Hippocampal formation (tissue), 2 donors: ENCODE results near the gene ZNF583.

Source experiments
- DNase-seq, 2 donors: peaks; one replicate each; lab custom pipeline; 2025; lab: John Stamatoyannopoulos, UW

ZNF583 gene

GRCh38 chr19:56403764-56404704 lies at the start of gene ZNF583:
TSS of gene ZNF583 (plus strand) at chr19:56404332. CDS start at chr19:56407115, 2,783 bp downstream.
- DNase-seq, result peak; percentile 88 to 93

GRCh38 chr19:56355517-56355916 lies 48.6 kb upstream of the ZNF583 start:
- no peak for DNase-seq

GRCh38 chr19:56356944-56357343 lies 47.2 kb upstream of the ZNF583 start:
- no peak for DNase-seq

- no peak for DNase-seq
Measured at GRCh38 chr19:56360841-56361240, 43.3 kb upstream of the ZNF583 start.

DNA sequence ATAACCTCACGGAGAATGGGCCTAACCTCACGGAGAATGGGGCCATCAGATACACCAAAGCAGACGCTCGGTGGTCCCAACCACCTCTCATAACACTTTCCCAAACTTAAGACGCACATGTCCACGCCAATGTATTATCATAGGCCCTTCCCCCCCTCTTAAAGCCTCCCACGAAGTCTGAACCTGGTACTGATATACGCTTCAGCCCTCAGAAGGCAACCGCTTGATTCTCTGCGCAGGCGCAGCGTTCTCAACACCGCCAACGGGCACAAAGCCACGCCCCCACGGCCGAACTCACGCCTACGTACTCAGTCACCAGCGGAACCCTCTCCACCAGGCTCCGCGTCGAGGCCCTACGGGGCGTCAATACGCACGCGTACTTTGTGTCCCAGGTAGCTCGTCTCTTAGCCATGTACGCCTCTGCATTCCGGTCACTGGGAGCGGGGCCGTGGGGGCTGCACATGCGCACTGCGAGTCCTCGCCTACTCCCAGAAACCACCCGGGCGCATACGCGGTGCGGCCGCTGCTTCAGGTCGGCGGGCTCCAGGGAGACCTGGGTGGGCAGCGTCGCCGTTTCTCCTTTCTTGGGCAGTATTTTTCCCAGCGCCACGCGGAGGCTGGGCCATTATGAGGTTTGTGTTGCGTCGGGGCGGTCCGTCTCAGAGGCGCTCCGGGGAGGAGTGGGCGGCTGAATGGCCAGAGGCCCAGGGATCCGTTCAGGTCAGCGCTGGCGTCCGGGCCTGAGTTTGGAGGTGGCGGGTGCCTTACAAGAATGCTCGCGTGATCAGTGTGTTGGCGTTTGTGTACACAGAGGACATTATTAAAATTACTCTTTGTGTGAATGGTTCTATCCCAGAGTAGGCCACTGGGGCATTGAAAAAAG lies 36.1 kb upstream of the ZNF583 start:
- peak; percentile 67 to 75 for DNase-seq

DNA sequence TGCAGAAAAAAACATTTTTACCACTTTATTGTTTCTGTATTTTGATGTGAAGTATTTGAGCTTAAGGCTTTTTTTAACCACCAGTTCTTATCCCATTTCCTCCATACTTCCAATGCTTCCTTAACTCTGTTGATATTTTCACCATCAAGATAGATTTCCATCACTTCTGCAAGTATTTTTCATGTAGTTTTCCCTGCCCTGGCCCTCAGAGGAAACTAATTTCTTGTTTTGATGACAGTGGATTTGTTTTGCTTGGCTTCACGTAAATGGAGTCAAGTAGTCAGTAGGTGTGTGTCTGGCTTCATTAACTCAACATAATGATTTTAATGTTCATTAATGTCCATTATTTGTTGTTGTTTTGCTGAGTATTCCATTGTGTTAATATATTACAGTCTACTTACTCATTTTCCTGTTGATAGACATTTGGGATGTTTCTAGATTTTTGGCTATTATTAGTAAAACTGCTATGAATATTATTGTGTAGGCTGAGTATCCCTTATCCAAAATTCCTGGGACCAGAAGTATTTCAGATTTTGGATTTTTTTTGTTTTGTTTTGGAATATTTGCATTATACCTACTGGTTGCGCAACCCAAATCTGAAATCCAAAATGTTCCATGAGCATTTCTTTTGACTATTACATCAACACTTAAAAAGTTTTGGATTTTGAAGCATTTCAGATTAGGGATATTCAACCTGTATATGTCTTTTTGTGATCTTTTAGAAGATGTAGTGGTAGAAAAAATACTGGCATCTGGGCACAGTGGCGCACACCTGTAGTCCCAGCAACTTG lies 34.1 kb upstream of the ZNF583 start:
- DNase-seq, result no peak

GRCh38 chr19:56372281-56372680 lies 31.9 kb upstream of the ZNF583 start:
- no peak for DNase-seq

GRCh38 chr19:56377105-56377924 lies 26.8 kb upstream of the ZNF583 start:
- no peak for DNase-seq

DNA sequence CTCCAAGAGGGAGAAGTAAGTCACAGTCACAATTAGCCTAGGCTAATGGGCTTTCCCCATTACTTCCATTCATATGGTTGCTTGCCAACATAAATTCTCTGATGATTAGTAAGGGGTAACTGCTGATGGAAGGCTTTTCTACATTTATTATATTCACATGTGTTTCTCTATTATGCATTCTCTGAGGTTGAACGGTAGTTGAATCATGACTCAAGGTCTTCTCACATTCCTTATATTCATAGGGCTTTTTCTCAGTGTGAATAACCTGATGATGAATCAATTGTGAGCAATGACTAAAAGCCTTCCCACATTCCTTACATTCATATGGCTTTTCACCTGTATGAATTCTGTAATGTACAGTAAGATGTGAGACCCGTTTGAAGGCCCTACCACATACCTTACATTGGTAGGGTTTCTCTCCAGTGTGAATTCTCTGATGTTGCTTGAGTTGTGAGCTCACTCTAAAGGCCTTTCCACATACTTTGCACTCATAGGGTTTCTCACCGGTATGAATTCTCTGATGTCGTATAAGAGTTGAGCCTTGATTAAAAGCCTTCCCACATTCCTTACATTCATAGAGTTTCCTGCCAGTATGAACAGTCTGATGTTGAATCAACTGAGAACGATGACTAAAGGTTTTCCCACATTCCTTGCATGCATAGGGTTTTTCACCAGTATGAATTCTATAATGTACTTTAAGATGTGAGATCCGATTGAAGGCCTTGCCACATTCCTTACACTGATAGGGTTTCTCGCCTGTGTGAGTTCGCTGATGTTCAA lies 20.1 kb upstream of the ZNF583 start:
- no peak for DNase-seq

DNA sequence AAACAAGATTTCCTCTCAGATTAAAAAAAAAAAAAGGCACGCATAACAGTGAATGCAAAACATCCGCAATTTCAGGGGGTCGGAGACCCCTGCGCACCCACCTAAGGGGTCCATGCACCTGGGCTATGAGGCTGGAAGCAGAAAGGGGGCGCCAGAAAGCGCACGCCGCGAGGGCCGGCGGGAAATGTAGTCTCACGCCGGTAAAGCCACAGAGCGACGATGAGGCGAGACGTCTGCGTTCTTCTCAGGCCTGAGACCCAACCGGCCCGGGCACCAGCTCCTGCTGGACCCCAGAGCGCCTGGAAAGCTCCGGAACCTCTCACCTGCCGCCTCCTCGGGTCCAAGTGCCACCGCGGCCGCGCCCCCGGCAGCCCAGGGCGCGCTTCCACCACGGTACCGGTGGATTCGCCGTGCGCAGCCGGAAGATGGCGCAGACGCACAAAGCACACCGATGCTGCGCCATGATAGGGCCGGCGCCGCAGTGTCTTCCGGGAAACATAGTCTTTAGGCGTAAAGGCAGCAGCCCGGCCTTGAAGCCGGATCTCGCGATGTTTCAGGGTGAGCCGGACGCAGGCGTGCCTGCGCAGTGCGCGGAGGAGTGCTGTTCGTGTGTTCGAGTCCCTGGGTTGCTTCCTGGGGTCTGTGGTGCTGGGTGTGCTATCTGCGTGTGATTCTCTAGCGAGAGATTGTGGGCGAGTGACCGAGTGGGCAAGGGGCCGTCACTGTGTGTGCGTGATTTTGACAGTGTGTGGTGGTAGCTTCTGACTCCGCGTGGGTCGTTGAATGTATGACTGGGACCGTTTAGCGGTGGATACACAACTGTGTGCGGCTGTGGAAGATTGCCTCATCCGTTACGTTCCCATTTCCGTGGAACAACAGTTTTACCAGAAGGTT lies 10.8 kb upstream of the ZNF583 start, which contains the start of gene ZNF582:
Gene ZNF582 (minus strand): TSS at position 416 of the 894 bp plus-strand sequence. CDS start 1,782 bp downstream, outside the sequence.
- peak; percentile 90 to 94 for DNase-seq

DNA sequence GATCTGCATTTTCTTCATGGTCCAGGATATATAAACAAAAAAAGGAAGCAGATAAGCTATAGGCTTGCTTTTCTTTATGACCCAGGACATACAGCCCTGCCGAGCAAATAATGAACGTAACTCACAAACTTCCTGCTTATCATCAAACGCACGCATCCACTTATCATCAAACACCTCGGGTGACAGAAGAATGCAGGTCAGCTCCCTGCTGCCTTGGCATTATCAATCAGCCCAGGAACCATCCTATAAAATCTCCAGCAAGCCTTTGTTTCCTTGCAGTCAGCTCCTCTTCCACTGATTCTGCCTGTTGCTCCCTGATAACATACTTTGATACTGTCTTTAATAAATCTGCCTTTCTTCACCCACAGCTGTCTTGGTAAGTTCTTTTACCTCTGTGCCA lies 5.3 kb upstream of the ZNF583 start:
- no peak for DNase-seq

GRCh38 chr19:56400485-56400884 lies 3.6 kb upstream of the ZNF583 start:
- DNase-seq, result no peak

DNA sequence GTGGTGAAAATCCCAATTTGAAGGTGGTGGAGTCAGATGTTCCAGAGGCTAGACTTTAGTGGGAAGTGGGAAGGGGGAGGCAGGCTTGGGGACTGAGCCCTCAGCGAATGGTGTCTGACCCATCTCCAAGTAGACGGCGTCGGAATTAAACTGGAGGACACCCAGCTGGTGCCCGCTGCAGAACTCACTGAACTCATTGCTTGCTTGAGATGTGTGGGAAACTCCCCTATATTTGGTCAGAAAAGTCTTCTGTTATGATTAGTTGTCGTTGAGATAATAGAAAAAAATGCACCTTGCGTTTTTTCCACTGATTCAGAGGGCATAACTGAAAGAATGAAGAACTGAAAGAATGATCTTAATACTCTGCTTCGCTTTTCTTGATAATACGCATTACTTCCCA lies 871 bp upstream of the ZNF583 start:
- no peak for DNase-seq

GRCh38 chr19:56404705-56405056 lies 549 bp downstream of the ZNF583 start:
- DNase-seq, result no peak

DNA sequence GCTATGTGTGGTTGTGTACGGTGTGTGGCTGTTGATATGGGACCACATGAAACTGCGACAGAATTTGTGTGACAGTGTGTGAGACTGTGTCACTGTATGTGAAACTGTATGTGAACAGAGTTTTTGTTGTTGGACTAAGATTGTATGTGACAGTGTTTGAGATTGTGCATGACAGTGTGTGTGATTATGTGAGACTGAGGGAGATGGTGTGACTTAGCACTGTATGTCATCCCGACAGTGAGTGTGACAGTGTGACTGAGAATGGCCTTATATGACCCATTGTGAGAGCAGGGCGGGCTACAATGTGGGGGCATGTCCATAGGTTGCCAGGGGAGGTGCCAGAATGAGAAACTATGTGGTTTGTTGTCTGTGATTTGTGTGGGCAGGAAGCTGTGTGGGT lies 930 bp downstream of the ZNF583 start:
- no peak for DNase-seq

DNA sequence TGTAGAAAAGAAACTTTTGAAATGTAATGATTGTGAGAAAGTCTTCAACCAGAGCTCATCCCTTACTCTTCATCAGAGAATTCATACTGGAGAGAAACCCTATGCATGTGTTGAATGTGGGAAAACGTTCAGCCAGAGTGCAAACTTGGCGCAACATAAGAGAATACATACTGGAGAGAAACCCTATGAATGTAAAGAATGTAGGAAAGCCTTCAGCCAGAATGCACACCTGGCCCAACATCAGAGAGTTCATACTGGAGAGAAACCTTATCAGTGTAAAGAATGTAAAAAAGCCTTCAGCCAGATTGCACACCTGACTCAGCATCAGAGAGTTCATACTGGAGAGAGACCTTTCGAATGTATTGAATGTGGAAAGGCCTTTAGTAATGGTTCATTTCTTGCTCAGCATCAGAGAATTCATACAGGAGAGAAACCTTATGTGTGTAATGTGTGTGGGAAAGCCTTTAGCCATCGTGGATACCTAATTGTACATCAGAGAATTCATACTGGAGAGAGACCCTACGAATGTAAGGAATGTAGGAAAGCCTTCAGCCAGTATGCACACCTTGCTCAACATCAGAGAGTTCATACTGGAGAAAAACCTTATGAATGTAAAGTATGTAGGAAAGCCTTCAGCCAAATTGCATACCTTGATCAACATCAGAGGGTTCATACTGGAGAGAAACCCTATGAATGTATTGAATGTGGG lies 19.3 kb downstream of the ZNF583 start:
- DNase-seq, result no peak

DNA sequence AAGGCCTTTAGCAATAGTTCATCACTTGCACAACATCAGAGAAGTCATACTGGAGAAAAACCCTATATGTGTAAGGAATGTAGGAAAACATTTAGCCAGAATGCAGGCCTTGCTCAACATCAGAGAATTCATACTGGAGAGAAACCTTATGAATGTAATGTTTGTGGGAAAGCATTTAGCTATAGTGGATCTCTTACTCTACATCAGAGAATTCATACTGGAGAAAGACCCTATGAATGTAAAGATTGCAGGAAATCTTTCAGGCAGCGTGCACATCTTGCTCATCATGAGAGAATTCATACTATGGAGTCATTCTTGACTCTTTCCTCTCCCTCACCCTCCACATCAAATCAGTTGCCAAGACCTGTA lies 19.8 kb downstream of the ZNF583 start:
- no peak for DNase-seq

DNA sequence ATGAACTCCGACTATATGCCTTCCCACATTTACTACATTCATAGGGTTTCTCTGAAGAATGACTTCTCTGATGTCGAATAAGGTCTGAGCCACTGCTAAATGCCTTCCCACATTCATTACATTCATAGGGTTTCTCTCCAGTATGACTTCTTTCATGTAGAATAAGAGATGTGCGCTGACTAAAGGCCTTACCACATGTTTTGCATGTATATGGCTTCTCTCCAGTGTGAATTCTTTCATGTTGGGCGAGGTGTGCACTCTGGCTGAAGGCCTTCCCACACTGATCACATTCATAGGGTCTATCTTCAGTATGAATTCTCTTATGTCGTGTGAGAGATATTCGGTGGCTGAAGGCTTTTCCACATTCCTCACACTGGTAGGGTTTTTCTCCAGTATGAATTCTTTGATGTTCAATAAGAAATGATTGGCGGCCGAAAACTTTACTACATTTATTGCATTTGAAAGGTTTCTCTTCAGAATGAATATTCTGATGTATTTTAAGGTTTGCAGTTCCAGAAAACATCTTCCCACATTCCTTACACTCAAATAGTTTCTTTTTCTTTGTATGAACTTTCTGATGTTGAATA lies 37.2 kb downstream of the ZNF583 start:
- no peak for DNase-seq
